GM18505 (cell line): Measurements from ENCODE around the gene DNAJB9.
"Not testable (repeated sequence)": the region's sequence is repeated elsewhere in the genome, so short reads cannot be mapped to it uniquely, and the experiment has no call there.

Experiments used
- ATAC-seq: cut with Tn5 transposase; IDR thresholded peaks from one replicate; pipeline ENCODE4 v1.9.1; 2021; ENCODE audit not compliant: unreplicated experiment
- POLR2A ChIP-seq: IDR thresholded peaks from 4 replicates; pipeline ENCODE4 v1.6.1; 2011; ENCODE audit warnings: borderline replicate concordance; ENCODE audit not compliant: insufficient read depth, insufficient read length; ENCODE audit errors: extremely low read depth

The DNAJB9 gene

DNA sequence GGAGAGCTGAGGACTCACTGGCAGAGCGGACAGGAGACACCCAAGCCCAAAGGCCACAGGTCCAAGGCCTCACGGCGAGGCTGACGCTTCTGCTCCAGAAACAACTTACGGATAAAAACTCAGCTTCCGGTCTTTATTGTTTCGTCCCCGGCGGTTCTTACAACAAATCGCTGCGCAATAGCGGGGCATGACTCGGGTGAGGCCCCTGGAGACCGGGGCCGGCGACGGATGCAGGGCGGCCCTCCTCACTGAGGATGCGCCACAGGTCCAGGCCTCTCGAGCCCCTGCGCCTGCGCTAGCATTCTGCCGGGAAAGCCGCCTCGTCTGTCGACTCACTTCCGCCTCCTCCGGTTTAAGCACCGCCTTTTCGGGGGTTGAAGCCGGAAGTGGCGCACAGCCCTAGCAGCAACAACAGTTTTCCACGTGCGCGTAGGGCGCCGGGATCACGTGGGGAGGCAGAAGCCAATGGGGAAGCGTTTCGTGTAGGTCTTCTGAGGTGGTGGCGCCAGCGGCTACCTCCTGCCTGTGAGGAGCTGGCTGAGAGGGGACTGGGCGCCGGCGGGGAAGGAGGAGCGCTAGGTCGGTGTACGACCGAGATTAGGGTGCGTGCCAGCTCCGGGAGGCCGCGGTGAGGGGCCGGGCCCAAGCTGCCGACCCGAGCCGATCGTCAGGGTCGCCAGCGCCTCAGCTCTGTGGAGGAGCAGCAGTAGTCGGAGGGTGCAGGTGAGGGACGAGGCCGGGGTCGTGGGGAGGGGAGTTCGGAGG lies at the start of gene DNAJB9, which contains the start of gene THAP5:
TSS of gene DNAJB9 (plus strand) at position 494 of the 765 bp plus-strand sequence. CDS start 1,853 bp downstream, outside the sequence.
TSS of gene THAP5 (minus strand) at position 326 of the 765 bp plus-strand sequence. CDS start at position 189, 137 bp downstream.
- TF ChIP-seq POLR2A: peak; percentile 91
- ATAC-seq: peak; percentile 94

DNA sequence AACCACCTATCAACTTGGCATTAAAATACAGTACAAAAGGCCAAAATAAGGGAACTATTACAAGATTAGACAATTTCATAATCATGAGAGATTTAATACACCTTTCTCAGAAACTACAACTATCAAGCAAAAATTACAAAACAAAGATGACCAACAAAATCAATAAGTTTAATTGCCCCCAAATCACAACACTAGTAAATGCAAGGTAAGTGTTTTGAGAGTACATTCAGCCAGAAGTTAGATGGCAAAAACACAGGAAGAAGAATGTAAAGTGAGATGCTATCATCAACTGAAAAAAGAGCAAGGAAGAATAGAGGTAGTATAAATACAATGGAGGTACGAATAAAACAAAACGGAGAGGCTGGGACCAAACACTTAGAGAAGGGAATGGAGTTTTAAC lies 46.9 kb upstream of the DNAJB9 start:
- no peak for TF ChIP-seq POLR2A
- no peak for ATAC-seq

DNA sequence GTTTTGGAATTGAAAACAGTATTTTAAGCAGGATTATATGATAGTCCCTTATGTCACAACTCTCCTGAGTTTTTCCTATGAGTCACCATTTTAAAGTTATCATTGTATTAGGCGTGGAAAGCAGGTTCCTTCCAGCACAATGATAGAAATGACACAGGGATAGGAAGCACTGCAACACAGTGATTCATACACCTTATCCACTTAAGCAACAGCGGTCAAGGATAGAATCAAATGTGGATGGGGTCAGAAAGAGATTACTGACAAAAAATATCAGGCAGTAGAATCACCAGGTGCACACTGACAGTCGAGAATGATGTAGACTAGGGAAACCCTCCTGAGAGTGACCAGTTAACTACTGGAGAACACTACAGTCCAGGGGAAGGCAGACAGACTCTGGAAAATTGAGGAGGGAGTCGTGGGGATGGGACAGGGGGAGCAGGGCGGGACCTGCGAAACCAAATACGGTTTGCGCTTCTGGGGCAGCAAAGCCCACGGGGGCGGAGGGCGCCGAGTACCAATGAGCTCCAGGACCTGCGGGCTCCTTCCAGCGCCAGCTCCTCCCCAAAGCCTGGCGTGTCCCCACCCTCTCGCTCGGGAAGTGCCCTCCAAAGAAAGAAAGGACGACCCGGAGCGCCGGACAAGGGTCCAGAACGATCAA lies 44.2 kb upstream of the DNAJB9 start:
- no peak for TF ChIP-seq POLR2A
- peak; percentile 40 for ATAC-seq

DNA sequence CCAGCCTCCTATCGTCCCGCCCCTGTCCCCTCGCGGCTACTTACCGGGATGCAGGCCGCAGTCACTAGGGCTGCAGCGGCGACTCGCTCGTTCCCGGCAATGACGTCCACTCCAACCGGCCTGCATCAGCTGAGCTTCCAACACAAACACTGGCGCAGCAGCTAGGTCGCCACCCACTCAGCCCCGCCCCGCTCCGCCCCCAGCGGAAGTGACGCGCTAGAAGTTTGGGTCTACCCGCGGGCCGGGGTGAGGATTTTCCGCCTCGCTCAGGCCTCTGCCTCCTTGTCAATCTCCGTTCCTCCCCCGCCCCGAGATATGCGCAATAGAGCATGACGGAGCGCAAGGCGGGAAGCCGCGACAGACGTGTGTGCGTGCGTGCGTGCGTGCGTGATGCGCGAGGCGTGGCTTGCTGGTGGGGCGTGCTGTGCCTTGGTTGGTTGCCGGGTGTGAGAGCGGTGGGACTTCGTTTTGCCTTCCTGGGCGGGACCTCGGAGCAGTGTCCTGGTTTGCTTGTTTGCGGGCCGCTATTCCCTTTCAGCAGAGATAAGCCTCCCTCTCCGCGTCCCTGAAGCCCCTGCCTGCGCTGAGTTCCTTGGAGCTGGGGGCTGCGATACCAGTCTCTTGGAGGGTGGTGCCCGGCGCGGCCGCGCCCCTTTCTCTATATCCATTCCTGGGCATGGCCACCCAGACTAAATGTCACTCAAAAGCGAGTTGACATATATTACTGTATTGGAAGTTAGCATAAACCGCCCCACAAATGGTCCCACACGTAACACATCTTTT lies 43.5 kb upstream of the DNAJB9 start, which contains the start of gene PNPLA8:
TSS of gene PNPLA8 (minus strand) at position 151 of the 783 bp plus-strand sequence. CDS start 10,644 bp downstream, outside the sequence.
- peak; percentile 96 for ATAC-seq
- TF ChIP-seq POLR2A: peak; percentile 87

DNA sequence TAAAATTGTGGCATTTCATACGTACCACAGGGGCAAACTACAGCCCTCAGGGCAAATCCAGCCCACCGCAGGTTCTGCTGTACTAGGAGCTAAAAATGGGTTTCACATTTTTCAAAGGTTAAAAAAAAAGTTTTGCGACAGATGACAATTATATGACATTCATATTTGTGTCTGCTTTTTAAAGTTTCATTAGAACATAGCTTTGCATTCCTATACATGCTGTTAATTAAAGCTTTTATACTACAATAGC lies 43.0 kb upstream of the DNAJB9 start:
- TF ChIP-seq POLR2A: no peak
- no peak for ATAC-seq

DNA sequence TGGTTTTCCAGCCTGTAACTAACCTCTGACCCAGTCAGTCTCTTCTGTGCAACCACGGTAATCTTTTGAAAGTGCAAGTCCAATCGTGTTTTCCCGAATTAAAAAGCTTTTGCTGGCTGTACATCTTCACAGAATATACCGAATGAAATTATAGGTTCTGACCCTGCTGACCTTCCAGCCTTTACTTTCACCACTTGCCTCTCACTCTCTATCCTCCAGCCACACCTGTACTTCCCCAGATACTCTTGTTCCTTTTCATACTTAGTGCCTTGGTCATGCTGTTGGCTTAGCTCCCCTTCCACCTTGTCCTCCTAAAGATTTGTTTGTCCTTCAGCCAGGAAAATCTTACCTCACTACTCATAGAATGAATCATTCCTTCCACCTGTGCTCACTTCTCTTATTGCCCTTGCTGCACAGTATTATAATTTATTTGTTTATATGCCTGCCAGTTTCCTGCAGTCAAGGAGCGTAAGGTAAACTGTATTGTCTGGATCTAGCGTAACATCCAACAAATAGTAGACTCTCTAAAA lies 41.4 kb upstream of the DNAJB9 start:
- ATAC-seq: no peak
- TF ChIP-seq POLR2A: no peak

DNA sequence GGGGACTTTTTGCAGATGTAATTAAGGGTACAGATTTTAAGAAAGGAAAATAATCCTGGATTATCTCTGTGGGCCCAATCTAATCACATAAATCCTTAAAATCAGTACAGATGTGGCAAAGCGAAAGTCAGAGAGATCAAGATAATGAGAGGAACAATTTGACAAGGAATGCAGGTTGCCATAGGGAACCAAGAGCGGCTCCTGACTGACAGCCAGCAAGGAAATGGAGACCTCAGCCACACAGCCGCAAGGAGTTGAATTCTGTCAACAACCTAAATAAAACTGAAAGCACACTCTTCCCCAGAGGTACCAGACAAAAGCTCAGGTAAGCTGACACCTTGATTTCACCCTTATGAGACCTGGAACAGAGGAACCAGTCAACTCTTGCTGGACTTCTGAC lies 40.3 kb upstream of the DNAJB9 start:
- no peak for ATAC-seq
- TF ChIP-seq POLR2A: no peak

DNA sequence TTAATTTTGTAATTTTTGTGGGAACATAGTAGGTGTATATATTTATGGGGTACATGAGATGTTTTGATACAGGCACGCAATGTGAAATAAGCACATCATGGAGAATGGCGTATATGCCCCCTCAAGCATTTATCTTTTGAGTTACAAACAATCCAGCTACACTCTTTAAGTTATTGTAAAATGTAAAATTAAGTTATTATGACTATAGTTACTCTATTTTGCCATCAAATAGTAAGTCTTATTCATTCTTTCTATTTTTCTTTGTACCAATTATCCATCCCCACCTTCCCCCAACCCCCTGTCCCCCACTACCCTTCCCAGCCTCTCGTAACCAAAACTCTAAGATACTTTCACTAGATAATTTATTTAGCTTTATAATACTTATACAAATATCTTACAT lies 36.0 kb upstream of the DNAJB9 start:
- ATAC-seq: no peak
- TF ChIP-seq POLR2A: no peak

DNA sequence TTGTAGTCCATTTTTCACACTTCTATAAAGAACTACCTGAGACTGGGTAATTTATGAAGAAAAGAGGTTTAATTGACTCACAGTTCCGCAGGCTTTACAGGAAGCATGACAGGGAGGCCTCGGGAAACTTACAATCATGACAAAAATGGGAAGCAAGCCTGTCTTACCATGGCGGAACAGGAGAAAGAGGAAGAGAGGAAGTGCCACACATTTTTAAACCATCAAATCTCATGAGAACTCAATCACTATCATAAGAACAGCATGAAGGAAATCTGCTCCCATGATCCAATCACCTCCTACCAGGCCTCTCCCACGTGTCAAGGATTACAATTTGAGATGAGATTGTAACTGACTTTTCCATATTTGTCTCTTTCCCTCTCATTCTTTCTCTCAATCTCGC lies 34.4 kb upstream of the DNAJB9 start:
- no peak for TF ChIP-seq POLR2A
- ATAC-seq: no peak

DNA sequence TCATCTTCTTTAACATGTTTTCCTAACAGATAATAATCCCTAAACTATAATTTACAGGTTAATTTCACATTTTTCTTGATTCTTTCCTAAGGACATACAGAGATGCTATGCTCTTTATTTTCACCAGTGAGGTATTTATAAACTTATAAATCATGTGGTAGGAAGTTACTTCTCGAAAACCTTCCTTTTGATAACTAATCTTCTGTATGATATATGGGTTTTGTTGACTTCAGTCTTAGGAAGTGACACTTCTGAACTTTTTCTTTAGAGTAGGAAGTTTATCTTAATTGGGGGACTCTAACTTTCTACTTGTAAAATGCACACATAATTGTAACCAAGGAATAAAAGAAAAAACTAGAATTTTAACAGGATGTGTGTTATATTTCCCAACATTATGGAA lies 33.9 kb upstream of the DNAJB9 start:
- no peak for TF ChIP-seq POLR2A
- ATAC-seq: no peak

DNA sequence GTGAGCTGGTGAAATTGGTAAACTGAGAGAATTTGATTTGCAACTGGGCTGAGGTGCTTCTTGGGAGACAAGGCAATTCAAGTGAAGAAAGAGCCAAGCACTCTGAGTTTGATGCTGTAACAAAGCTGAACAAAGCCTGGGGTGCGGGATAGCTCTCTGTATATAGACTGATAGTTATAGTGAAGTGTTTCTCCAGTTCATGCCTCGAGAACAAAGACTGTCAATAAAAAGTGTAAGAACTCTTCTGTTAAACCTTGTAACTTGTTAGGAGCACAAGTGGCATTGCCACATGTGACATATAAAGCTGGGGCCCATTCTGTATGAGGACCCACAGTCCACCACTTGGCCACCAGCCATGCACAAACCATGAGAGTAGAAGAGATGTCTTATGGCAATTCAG lies 32.4 kb upstream of the DNAJB9 start:
- TF ChIP-seq POLR2A: no peak
- no peak for ATAC-seq

DNA sequence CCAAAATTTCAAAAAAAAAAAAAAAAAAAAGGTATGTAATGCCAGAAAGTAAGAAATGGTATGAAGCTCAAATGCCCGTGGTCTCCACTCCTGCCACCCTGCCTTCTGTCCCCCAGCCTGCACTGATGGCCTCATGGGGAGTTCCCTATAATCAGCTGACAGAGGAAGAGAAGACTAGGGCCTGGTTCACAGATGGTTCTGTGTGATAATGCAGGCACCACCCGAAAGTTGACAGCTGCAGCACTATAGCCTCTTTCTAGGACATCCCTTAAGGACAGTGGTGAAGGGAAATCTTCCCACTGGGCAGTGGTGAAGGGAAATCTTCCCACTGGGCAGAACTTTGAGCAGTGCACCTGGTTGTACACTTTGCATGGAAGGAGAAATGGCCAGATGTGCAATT lies 31.4 kb upstream of the DNAJB9 start:
- ATAC-seq: not testable (repeated sequence)

DNA sequence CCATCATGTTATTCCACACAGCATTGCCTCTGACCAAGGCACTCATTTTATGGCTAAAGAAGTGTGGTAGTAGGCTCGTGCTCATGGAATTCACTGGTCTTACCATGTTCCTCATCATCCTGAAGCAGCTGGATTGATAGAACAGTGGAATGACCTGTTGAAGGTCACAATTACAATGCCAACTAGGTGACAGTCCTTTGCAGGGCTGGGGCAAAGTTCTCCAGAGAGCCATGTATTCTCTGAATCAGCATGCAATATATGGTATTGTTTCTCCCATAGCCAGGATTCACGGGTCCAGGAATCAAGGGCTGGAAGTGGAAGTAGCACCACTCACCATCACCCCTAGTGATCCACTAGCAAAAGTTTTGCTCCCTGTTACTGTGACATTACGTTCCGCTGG lies 31.0 kb upstream of the DNAJB9 start:
- ATAC-seq: not testable (repeated sequence)
